Breast epithelium (tissue), 3 donors: ENCODE data around the gene CLIC6.
A peak's percentile ranks its signal among the peaks of the same experiment; 100 is the strongest.

Experiments
- CTCF ChIP-seq, 3 donors: fragments of 450-650 bp; IDR thresholded peaks; one replicate each; pipeline ENCODE4 v1.5.1; 2016 to 2017; ENCODE audit warnings: antibody characterized with exemption in 3 of 3, mild to moderate bottlenecking in 3 of 3, moderate library complexity in 3 of 3
- POLR2A ChIP-seq: fragments of 450-650 bp; IDR thresholded peaks from one replicate; pipeline ENCODE4 v1.6.1; 2016; ENCODE audit warnings: antibody characterized with exemption, mild to moderate bottlenecking, moderate library complexity

GRCh38 chr21:34670220-34670961 is 1.6 kb downstream of the CLIC6 start:
- TF ChIP-seq CTCF (IDR thresholded peaks at IDR 0.05) (peak in 1 of 3 donors; percentile 14), POLR2A (no peak)
